ENCODE measurements around the gene IMMP2L. TPM values are rescaled to one million over a fixed set of nuclear protein-coding genes. Genes with fewer than 3 reads are reported as not detected.

Gene IMMP2L
- total and polyA plus RNA-seq, 2 donors (not counting 3 experiments of a cell fraction or from before 2014, with no cell fraction given), result 9.9 to 11.8 TPM

- Histone ChIP-seq H2AFZ (ENCODE audit: low read depth, low read length) (no peak overlapping the region), H3K4me3 (replicated peaks in 1 of 3; ENCODE audit: insufficient read depth in 1 of 3, low read depth in 1 of 3, low read length in 3 of 3) (no peak overlapping the region), H3K9me3 (replicated peaks; ENCODE audit: control insufficient read depth, insufficient read depth, low read length) (no peaks in the 10 kb centered on the region), H3K9me1 (replicated peaks; ENCODE audit: control insufficient read depth, extremely low read depth, insufficient read depth, low read length) (no peaks in the 10 kb centered on the region), H3K27ac (ENCODE audit: insufficient read depth, low read depth, low read length) (no peak overlapping the region), H3K4me2 (ENCODE audit: insufficient read depth, low read length) (no peak overlapping the region), H3K9ac (replicated peaks; ENCODE audit: extremely low read depth, insufficient read depth, low read length) (no peak overlapping the region), H4K20me1 (replicated peaks; ENCODE audit: control insufficient read depth, extremely low read depth, insufficient read depth, low read length) (no peaks in the 10 kb centered on the region), H3K4me1 (ENCODE audit: control insufficient read depth, extremely low read depth, insufficient read depth, low read length) (no peaks in the 10 kb centered on the region), H3K36me3 (ENCODE audit: control insufficient read depth in 2 of 2, extremely low read depth in 1 of 2, insufficient read depth in 2 of 2, low read length in 2 of 2) (no peaks in the 10 kb centered on the region), H3K27me3 (ENCODE audit: control insufficient read depth in 2 of 2, insufficient read depth in 2 of 2, low read length in 2 of 2) (no peaks in the 10 kb centered on the region), H3K79me2 (ENCODE audit: control insufficient read depth, insufficient read depth, low read length) (no peaks in the 10 kb centered on the region)
- no peak for TF ChIP-seq JUN (IDR thresholded peaks at IDR 0.05; ENCODE audit: borderline replicate concordance, insufficient read depth, insufficient read length, low read depth)
- TF ChIP-seq POLR2AphosphoS5 (IDR thresholded peaks at IDR 0.05; ENCODE audit: insufficient read depth, low read depth, low read length), result no peak
- no peak for TF ChIP-seq FOS (IDR thresholded peaks at IDR 0.05; ENCODE audit: borderline replicate concordance, insufficient read depth, low read length)
- TF ChIP-seq EZH2 (IDR thresholded peaks at IDR 0.05; ENCODE audit: borderline replicate concordance, low read depth, low read length, severe bottlenecking), result no peak
- no peak for TF ChIP-seq MYC (IDR thresholded peaks at IDR 0.05; ENCODE audit: low read depth, low read length)
- no peak for TF ChIP-seq POLR2A (IDR thresholded peaks at IDR 0.05; ENCODE audit: low read depth, low read length)
- BruUV-seq (replicated peaks), result no TSS peak
- dilution Hi-C loops (cut with MboI; ENCODE audit: extremely low pct_ligation_motif_present, low sequenced_read_pairs), result no loop called here
- POLR2A ChIA-PET, result no interaction called here
- CTCF ChIA-PET, result interaction anchor here (0.7 kb wide), 1 partner anchor 1461 kb away, joined by 3 read pairs; no protein-coding TSS in a partner anchor
- DNase-seq (ENCODE audit: low read depth, low spot score), result peak; percentile 5
- no peak for FAIRE-seq
- intact Hi-C loops (cut with micrococcal nuclease), result no loop called here
These were observed 748.3 kb downstream of the IMMP2L start for GRCh38 chr7:110813986-110814385.

GRCh38 chr7:110809832-110810231 is 752.5 kb downstream of the IMMP2L start:
- no peak for TF ChIP-seq MYC (IDR thresholded peaks at IDR 0.05; ENCODE audit: low read depth, low read length)
- no peak for TF ChIP-seq POLR2A (IDR thresholded peaks at IDR 0.05; ENCODE audit: low read depth, low read length)
- no peak for TF ChIP-seq JUN (IDR thresholded peaks at IDR 0.05; ENCODE audit: borderline replicate concordance, insufficient read depth, insufficient read length, low read depth)
- TF ChIP-seq FOS (IDR thresholded peaks at IDR 0.05; ENCODE audit: borderline replicate concordance, insufficient read depth, low read length), result no peak
- no peak for TF ChIP-seq MAX (IDR thresholded peaks at IDR 0.05; ENCODE audit: insufficient read depth, insufficient read length)
- no peak for TF ChIP-seq CTCF (IDR thresholded peaks at IDR 0.05; ENCODE audit: extremely low read depth in 1 of 2, insufficient read depth in 1 of 2, low read depth in 1 of 2, low read length in 2 of 2)
- TF ChIP-seq EZH2 (IDR thresholded peaks at IDR 0.05; ENCODE audit: borderline replicate concordance, low read depth, low read length, severe bottlenecking), result no peak
- TF ChIP-seq POLR2AphosphoS5 (IDR thresholded peaks at IDR 0.05; ENCODE audit: insufficient read depth, low read depth, low read length), result no peak
- TF ChIP-seq GATA2 (IDR thresholded peaks at IDR 0.05; ENCODE audit: insufficient read depth, insufficient read length, low read depth, low read length), result no peak
- Histone ChIP-seq H3K36me3 (ENCODE audit: control insufficient read depth in 2 of 2, extremely low read depth in 1 of 2, insufficient read depth in 2 of 2, low read length in 2 of 2) (no peaks in the 10 kb centered on the region), H2AFZ (ENCODE audit: low read depth, low read length) (no peak overlapping the region), H3K4me2 (ENCODE audit: insufficient read depth, low read length) (no peak overlapping the region), H3K27ac (ENCODE audit: insufficient read depth, low read depth, low read length) (no peak overlapping the region), H3K27me3 (ENCODE audit: control insufficient read depth in 2 of 2, insufficient read depth in 2 of 2, low read length in 2 of 2) (no peaks in the 10 kb centered on the region), H3K4me1 (ENCODE audit: control insufficient read depth, extremely low read depth, insufficient read depth, low read length) (no peaks in the 10 kb centered on the region), H3K9ac (replicated peaks; ENCODE audit: extremely low read depth, insufficient read depth, low read length) (no peak overlapping the region), H3K9me1 (replicated peaks; ENCODE audit: control insufficient read depth, extremely low read depth, insufficient read depth, low read length) (no peaks in the 10 kb centered on the region), H3K4me3 (replicated peaks in 1 of 3; ENCODE audit: insufficient read depth in 1 of 3, low read depth in 1 of 3, low read length in 3 of 3) (no peak overlapping the region), H3K79me2 (ENCODE audit: control insufficient read depth, insufficient read depth, low read length) (no peaks in the 10 kb centered on the region), H3K9me3 (replicated peaks; ENCODE audit: control insufficient read depth, insufficient read depth, low read length) (no peaks in the 10 kb centered on the region), H4K20me1 (replicated peaks; ENCODE audit: control insufficient read depth, extremely low read depth, insufficient read depth, low read length) (no peaks in the 10 kb centered on the region)
- BruUV-seq (replicated peaks), result no TSS peak
- dilution Hi-C loops (cut with MboI; ENCODE audit: extremely low pct_ligation_motif_present, low sequenced_read_pairs), result no loop called here
- FAIRE-seq (no peak), DNase-seq (ENCODE audit: low read depth, low spot score) (no peak)
- intact Hi-C loops (cut with micrococcal nuclease), result no loop called here
- ChIA-PET CTCF (no interaction called here), POLR2A (no interaction called here)
